GM21529 (cell line): ENCODE data around the gene ZNF407.

Experiments used
- ATAC-seq: cut with Tn5 transposase; IDR thresholded peaks from one replicate; pipeline ENCODE4 v1.9.1; 2021; ENCODE audit not compliant: unreplicated experiment

The ZNF407 gene

DNA sequence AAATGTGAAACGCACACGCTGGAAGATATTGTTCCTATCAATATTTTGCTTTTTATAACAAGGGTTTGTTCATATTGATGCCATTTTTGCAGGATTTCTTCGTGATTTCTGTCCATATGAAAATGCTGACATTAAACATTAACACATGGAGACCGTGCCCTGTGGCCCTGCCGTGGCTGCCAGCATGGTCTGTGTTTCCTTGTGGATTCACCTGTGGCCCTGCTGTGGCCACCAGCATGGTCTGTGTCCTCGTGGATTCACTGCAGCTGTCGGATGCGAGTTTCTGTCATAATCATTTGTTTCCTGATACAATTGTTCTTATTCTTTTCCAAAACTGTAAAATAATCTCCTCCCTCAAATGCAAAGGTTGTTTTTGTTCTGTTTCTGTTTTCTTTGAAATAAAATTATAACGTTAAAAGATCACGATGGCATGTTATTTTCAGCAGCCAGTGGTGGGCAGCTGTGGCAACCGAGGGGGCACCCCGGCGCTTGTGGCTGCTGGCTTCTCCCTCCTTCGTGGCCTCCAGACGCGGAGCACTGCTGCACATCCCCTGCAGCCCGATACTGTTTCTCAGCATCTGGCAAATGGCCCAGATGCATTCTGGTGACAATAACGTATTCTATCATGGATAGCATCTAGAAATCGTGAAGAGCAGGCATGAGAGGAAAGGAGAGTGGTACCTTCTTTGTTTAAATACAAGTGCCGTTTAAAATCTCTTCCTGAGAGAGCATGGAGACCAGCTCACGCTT lies 467.8 kb downstream of the ZNF407 start:
- no peak for ATAC-seq

DNA sequence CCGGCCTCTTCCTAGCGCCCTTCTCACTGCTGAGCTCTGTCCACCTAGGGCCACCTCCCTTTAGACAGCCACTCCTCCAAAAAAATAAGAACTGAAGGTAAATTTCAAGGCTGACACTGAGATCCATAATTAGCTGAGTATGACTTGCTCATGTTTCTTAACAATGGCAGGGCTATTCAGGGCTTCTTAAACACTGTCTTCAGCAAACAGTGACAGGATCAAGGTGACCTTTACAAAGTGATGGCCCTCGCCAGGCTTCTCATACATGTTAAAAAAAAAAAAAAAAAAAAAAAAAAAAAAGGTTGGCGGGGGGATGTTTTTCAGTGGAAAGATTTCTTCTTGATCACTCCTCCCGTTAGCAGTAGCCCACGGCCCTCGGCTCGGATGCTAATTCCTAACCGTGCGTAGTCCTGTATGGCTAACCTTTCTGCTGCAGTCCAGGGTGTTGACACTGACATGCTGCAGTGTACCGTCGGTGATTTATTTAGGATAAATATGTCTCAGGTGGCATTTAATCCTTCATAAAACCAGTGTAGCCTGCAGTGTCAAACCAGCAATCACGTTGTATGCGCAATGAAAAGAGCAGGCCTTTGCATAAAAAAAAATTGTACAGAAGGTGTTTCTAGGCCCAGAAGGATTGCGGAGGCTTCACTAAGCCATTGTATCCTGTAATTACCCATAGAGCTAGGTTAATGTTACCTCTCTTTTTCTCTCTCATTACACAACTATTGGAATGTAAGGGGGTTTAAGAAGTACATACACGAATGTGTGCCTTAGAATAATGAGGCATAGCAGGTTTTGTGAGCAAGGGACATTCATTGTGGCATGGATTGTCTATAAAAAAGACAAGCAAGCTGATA lies 468.6 kb downstream of the ZNF407 start:
- no peak for ATAC-seq

DNA sequence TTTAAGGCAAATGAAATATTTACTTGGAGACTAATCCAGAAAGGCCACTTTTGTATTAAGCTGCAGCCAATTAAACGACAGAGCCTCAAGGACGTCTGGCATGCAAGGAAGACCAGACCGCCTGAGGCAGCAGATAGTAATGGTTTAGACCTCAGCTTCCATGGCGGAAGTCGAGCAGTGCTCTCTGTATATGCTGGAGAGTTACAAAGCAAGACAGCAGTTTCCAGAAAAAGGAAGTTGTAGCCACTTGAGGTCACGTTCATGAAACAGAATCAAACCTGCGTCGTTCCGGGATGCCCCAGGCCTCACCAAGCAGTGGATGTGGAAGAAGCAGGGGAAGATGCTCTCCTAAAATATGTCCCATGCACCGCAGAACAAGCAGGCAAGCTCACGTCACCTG lies 469.3 kb downstream of the ZNF407 start:
- ATAC-seq: no peak

DNA sequence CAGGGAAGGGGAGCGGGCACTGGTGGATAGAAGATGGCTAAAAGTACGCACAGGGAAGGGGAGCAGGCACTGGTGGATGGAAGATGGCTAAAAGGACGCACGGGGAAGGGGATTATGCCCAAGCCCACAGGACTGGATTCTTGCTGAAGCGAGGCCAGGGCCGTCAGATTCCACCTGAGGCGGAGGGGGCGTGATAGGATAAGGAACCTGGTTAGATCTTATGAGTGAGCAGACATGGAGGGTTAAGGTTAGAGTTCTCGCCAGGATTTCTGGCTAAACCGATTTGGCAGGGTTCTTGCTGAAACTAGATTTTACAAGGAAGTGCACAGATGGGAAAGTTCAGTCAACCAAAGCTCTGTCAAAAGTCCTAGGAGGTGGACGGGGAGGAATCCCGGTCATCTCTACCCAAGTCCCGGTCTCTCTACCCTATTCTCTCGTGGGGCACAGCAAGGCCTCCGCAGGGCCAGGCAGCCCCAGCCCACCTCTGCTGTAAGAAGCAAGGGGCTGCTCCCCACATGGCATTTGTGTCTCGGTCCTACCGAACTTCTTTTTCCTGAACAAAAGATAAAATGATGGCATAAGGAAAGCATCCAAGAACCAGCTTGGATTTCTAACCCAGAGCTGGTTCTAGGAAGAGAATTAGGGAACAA lies 470.5 kb downstream of the ZNF407 start:
- ATAC-seq: no peak

DNA sequence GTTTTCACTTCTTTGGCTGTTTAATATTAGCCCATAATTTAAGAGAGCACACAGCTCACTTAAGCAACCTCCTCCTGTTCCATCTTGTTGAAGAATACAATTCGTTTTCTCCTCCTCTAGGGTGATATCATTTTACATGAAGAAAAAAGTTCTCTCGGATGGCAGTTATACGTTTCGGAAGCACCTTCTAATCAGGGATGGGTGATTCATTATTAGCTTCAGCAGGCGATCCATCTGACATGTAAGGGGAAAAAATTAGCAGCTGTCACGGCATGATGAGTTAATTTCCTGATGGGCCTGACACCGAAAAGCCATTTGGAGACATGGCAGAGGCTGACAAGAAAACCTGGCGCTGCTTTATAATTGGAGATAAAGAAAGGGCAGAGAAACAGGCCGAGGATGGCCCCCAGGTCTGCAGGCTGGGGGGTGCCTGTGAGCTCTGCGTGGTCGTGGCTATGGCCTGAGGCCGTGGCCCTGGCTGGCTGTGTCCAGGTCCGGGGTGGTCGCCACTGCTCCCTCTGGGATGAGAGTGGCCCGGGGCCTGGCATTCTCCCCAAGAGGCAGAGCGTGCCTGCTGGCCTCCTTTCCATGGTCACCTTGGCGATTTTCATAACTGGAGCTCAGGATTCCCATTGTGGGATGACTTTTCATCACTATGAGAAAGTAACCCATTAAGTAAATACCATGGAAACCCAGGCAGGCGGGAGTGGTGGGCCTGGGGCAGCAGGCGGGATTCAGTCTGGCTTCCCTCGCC lies 471.2 kb downstream of the ZNF407 start:
- ATAC-seq: no peak

DNA sequence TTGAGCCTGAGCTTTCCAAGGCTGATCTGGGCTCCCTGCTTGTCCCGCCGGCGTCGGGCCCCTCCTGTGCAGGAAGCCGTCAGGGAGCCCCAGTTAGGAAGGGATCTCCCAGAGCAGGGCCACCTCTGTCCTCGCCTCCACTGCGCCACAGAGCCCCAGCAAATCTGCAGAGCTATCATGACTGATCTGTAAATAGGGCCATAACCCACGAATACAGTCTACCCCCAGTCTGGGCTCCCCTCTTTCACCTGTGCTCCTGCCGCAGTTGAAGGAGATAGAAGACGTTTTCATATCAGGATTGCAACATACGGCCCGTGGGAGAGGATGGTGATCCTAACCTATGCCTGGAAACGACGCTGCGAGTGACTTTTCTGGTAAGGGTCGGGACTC lies 472.6 kb downstream of the ZNF407 start:
- no peak for ATAC-seq

DNA sequence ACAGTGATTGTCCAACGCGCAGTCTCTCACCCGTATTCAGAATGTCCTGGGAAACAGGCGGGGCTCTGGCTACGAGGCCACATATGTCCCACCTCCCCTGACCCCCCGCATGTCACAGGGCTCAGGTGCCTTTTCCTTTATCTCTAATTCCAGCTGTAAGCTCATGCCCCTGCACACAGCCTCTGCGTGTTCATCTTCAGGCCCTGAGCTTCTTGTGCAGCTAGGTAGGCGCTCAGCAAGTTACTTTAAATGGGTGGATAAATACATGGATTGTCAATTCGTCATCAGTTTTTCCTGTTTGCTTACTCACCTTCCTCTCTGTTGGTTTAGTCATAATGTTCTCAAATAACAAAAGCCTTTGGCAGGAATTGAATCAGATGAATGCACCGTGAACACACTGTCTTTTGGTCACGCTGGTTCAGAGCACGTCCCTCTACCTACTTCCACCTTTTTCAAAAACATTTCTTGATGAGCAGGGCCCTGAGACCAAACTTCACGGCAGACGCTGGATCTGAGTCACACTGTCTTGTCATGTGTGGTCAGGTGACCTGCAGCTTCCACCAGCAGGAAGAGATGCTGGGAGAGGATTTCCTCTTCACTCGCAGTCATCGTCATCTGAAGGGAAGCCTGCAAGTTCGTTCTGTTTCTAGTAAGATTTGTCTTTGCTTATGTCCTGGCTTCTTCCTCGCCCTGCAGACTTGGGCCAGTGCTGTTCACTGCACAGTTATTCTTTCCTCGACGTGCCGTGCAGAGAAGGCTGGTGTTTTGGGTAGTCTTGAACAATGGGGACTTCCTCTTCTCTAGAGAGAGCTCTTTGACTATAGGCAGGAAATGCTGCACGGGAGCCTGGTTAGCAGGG lies 473.2 kb downstream of the ZNF407 start:
- peak; percentile 81 for ATAC-seq

DNA sequence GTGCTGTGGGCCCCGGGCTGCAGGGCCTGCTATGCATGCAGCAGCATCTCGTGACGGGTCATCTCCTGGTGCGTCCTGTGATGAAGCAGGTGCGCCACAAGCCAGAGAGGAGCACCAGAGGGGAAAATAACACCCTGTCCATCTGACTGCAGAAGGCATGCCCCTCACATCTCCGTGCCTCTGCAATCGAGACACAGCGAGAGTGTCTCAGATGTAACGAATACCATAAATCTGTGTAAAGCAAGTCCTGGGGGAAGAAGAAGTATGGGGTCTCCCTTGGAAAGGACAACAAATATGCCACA lies 473.8 kb downstream of the ZNF407 start:
- no peak for ATAC-seq

DNA sequence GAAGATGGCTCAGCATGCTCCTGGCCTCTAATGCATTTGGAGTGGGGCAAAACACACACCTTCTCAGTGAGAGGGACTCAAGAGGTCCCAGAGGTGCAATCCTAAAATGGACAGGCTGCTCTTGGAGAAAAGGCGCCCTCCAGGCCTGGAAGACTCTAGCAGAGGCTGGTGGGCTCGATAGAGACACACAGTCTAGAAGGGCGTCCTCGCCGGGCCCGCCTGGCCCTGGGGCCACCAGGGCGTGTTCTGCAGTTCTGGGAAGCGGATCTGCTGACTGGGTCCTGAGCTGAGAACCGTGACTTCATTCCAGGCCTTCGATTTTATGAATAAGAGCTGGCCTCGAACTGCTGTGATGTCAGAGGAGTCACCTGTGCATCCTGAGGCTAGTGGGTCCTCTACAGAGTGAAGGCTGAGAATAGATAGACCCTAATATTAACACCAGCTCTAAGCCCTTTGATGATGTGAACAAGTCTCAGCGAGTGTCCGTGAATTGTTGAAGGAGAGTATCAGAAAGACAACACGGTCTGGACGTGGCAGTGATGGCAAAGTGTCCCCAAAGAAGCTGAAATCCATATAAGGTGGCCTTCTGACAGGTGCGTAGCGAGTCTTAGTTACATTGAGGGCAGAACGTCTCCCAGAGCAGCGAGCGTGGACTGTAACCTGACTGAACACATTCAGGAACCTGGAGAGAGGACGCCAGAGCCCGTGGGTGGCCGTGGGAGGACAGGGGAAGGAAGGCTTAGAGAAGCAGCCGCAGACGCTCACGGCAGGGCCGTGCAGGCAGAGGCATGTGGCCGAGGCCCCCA lies 474.4 kb downstream of the ZNF407 start:
- ATAC-seq: no peak

DNA sequence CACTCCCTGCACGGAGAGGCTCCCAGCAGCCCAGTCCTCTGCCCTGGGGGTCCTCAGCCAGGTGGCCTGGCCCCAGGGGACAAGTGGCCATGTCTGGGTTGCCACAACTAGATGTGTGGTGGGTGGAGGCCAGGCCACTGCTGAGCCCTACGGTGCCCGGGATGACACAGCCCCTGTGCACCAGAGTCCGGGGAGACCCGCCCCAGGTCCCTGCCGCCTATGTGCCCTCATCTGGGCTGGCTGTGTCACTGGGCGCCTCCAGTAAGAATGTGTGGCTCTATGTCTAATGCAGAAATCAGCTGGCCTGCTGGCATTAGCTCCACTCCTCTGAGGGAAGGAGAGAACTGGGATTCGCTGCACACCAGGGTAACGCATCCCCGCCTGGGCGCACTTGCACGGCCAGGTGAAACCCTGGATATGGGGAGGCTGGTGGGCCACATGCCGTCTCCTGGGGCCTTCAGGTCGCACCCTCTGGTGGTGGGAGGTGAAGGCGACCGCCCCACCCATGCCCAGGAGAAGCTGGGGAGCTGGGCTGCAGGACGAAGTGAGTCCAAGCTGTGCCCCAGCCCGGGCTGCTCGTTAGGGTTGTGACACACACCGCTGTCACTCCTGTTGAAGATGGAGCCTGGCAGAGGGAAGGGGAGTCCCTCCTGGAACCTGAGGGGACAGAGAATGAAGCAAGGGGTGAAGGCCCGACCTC lies 475.2 kb downstream of the ZNF407 start:
- no peak for ATAC-seq

DNA sequence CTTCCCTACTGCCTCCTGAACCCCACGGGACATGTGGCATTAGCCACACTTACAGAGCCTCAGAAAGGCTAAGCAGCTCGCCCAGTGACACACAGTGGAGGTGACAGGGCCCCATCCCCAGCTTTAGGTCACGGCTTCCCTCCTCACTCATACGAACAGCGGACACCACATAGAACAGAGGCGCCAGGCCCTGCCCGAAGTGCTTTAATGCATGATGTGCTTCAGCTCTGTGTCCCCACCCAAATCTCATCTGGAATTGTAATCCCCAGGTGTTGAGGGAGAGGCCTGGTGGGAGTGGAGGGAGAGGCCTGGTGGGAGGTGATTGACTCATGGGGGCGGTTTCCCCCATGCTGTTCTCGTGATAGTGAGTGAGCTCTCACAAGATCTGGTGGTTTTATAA lies 476.0 kb downstream of the ZNF407 start:
- ATAC-seq: no peak

DNA sequence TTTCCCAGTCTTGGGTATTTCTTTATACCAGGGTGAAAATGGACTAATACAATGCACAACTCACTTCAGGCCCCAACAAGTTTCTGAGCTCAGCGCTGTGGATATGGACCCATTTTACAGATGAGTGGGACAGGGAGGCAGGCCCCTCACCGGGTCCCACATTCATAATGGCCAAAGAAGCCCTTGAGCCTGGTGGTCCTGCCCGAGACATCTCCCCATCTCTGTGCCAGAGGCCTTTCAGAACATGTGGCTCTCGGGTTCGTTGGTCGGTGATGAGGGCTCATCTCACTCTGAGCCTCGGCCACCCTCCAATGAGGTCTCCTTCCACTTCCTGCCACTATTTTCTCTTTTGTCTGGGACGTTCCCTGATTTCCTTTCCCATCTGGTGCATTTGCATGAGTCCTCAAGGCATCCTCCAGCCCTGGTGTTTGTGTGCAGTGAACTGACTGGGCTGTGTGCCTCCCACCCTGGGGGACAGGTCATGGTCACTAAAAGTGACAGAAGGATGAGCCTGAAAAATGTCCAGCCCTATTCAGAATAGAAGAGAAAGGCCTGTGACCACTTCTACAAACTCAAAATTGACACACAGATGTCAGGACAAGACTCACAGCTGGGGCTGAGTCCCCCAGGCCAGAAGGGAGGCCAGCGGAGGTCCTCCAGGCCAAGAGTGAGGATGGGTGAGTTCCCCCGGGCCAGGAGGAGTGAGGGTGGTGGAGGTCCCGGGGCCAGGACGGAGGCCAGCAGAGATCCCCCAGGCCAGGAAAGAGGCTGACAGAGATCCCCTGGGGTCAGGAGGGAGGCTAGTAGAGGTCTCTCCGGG lies 476.7 kb downstream of the ZNF407 start:
- ATAC-seq: no peak

DNA sequence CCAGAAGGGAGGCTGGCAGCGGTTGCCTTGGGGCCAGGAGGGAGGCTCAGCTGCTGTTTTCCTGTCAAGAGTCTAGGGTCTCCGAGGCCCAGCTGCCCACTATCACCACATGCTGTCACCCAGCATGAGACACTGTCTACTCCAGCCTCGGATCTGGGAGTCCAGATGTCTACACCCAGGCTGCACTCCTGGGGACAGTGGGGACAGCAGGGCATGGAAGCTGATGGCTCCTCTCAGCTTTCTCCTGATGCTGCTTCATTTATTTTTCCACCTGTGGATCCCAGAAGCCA lies 477.3 kb downstream of the ZNF407 start:
- no peak for ATAC-seq

DNA sequence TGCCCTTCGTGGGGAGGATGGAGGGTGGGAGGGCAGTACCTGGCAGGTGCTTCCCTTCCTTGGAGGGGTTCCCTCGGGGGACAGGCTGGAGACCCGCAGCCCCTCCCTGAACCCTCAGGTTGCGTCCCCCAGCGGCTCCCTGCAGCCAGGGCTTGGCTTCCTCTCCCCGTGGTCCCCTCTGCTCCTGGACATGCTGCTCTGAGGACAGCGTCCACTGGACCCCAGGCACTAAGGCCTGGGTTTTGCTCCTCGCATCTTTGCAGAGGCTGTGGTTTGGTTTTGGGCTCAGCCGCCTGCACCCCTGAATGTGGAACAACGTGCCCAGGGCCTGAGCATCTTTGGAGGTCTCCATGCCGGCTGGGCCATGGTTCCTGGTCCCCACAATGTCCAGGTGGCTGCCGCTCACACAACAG lies 477.8 kb downstream of the ZNF407 start:
- no peak for ATAC-seq

DNA sequence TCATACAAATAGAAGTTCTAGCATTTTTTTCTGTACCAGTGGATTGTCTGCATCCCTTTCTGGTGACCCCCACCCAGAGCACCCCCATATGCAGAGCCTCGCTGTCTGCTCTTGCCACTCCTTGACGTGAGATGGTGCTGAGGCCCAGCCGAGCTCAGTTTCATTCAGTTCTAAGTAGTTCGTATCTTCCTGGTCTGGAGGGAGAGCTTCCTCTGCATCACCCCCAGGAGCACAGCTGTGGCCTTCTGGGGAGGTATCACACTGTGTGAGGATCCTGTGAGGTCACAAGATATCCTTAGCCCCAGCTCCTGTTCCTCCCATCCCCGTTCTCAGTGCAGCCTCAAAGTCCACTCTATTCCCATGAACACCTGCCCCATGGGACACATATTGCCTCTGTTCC lies 478.6 kb downstream of the ZNF407 start:
- no peak for ATAC-seq

DNA sequence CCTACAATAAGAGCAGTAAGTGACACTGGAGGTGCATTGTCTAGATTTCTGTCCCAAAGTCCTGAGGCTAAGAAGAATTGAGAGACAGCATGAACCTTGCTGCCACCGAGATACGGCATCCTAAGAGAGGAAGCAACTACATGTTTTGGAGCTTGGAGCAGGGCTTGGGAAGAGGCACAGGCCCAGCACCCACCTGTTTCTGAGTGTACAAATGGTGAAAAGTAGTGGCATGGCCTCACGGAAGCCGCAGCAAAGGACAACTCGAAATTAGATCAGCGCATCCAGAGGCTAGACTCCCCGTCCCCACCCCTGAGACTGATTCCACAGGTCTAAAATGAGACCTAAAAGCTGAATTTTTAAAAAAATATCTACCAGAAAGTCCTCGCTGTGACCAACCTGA lies 483.8 kb downstream of the ZNF407 start:
- no peak for ATAC-seq

DNA sequence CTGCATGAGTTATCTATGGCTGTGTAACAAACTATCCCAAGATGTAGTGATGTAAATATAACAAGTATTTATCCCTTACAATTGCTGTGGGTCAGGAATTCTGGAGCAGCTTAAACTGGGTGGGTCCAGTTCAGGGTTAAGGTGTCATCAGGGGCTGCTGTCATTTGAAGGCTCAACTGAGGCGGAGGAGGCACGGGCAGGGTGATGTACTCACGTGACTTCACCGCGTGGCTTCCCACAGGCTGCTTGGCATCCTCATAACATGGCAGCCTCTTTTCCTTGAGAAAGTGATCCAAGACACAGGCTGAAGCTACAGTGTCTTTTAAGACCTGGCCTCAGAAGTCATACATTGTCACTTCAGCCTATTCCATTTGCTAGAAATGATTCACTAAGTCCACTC lies 485.5 kb downstream of the ZNF407 start:
- ATAC-seq: no peak

DNA sequence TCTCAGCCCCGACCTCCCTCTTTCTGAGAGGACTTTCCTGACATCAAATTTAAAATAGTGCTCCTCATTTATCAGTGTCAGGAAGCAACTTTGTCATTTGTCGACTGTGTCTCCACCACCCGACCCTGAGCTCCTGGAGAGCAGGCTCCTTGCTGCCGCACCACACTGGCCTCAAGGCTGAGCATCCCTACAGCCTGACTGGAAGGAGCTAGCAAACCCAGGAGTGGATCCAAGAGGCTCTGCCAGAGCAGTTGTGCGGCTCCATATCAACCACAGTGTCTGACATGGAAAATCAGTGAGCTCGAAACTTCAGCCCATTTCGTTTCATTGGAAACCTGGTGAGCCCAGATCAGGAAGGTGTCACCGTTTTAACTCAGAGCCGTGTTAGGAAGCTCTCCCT lies 486.1 kb downstream of the ZNF407 start:
- ATAC-seq: no peak
